ENCODE data around the gene AGMO.

GRCh38 chr7:15315678-15316077, 246.1 kb downstream of the AGMO start:
- TF ChIP-seq CTCF (IDR thresholded peaks at IDR 0.05 in 4 of 5, conservative IDR thresholded peaks at IDR 0.05 in 1 of 5) (no peak), POLR2A (IDR thresholded peaks at IDR 0.05) (no peak)
